Tibial artery (tissue), 4 donors: ENCODE results near the gene SLC38A3.

Experiments used
- DNase-seq, 2 donors: peaks; one replicate each; pipeline ENCODE4 v3.0.0-alpha.2; 2019
- H3K27ac ChIP-seq, 2 donors: fragments of 200-600 bp; sonication (generic) in 1 of 2; 1 replicate in 1 of 2; 2 replicates in 1 of 2; pipeline ENCODE4 v1.5.1; 2018 to 2019; ENCODE audit warnings: mild to moderate bottlenecking in 1 of 2
- H3K27me3 ChIP-seq, 2 donors: fragments of 200-600 bp; sonication (generic) in 1 of 2; one replicate each; pipeline versions ENCODE4 v1.5.1 to v1.6.0; 2016 to 2019
- H3K36me3 ChIP-seq, 3 donors: fragments of 200-600 bp; sonication (generic) in 2 of 3; one replicate each; pipeline ENCODE4 v1.5.1; 2016 to 2019; ENCODE audit warnings: mild to moderate bottlenecking in 2 of 3
- H3K4me1 ChIP-seq, 4 donors: fragments of 200-600 bp; sonication (generic) in 2 of 4; 1 replicate in 3 of 4; 2 replicates in 1 of 4; pipeline ENCODE4 v1.5.1; 2016 to 2019
- H3K4me3 ChIP-seq, 2 donors: fragments of 200-600 bp; sonication (generic) in 1 of 2; 1 replicate in 1 of 2; 2 replicates in 1 of 2; pipeline ENCODE4 v1.5.1; 2018 to 2019; ENCODE audit warnings: mild to moderate bottlenecking in 2 of 2
- H3K9me3 ChIP-seq, 3 donors: fragments of 200-600 bp; sonication (generic) in 1 of 3; one replicate each; pipeline ENCODE4 v1.5.1; 2016 to 2019
- CTCF ChIP-seq, 2 experiments: fragments of 200-600 bp in 1 of 2; fragments of 450-650 bp in 1 of 2; IDR thresholded peaks; one replicate each; pipeline ENCODE4 v1.5.1; 2017 to 2019; ENCODE audit warnings: antibody characterized with exemption in 2 of 2, mild to moderate bottlenecking in 1 of 2, moderate library complexity in 1 of 2
- intact Hi-C: fragments of 100-400 bp; cut with DNase I; formaldehyde crosslinking; loops from one replicate; pipeline ENCODE4 v1.15.0; 2023; ENCODE audit warnings: low total_unique reads

Gene SLC38A3

GRCh38 chr3:50214824-50215223 lies 9.8 kb downstream of the SLC38A3 start:
- intact Hi-C loops, result no loop called here
- H3K9me3 ChIP-seq, result no peaks in the 10 kb centered on the region
- H3K27me3 ChIP-seq, result peaks cover 0 to 4% of the 10 kb centered on the region in 2 donors
- H3K4me3 ChIP-seq, result no peak overlapping the region
- no peak for DNase-seq
- no peak for TF ChIP-seq CTCF (IDR thresholded peaks at IDR 0.05)
- H3K36me3 ChIP-seq, result no peaks in the 10 kb centered on the region
- no peak overlapping the region for H3K27ac ChIP-seq
- H3K4me1 ChIP-seq, result no peaks in the 10 kb centered on the region

DNA sequence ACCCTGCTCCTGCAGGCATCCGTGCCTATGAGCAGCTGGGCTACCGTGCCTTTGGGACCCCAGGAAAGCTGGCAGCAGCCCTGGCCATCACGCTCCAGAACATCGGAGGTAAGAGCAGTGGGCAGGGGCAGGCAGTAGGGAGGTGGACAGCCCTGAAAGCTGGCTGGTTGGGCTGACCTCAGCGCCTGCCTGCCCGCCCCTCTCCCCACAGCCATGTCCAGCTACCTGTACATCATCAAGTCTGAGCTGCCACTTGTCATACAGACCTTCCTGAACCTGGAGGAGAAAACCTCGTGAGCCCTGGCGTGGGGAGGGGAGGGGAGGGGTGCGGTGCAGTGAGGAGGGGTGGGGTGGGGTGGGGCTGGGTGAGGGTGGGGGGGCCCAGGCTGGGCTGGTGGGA lies 10.5 kb downstream of the SLC38A3 start:
- peaks cover 0 to 4% of the 10 kb centered on the region in 2 donors for H3K27me3 ChIP-seq
- intact Hi-C loops, result no loop called here
- no peak overlapping the region for H3K4me3 ChIP-seq
- no peaks in the 10 kb centered on the region for H3K36me3 ChIP-seq
- no peak for DNase-seq
- no peaks in the 10 kb centered on the region for H3K4me1 ChIP-seq
- H3K9me3 ChIP-seq, result no peaks in the 10 kb centered on the region
- no peak for TF ChIP-seq CTCF (IDR thresholded peaks at IDR 0.05)
- H3K27ac ChIP-seq, result no peak overlapping the region

DNA sequence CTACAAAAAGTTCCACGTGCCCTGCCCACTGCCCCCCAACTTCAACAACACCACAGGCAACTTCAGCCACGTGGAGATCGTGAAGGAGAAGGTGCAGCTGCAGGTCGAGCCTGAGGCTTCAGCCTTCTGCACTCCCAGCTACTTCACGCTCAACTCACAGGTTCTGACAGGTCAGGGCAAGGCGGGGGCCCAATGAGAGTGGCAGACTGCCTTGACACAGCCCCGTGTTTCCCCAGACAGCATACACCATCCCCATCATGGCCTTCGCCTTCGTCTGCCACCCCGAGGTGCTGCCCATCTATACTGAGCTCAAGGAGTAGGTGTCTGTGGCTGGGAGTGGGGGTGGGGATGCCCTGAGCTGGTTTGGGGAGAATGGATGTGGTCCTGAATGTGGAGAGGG lies 12.6 kb downstream of the SLC38A3 start:
- no peaks in the 10 kb centered on the region for H3K36me3 ChIP-seq
- intact Hi-C loops, result no loop called here
- H3K4me1 ChIP-seq, result no peaks in the 10 kb centered on the region

DNA sequence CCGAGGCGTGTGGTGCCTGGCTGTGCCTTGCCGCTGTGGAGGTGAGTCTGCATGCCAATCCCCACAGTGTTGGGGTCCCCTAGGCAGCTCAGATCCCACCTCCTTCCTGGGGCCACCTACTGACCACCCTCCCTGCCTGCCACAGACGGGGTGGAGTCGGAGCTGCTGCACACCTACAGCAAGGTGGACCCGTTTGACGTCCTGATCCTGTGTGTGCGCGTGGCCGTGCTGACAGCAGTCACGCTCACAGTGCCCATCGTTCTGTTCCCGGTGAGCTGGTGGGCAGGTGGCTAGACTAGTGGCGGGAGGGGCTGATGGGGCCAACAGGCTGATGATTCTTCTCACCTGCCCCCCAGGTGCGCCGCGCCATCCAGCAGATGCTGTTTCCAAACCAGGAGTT lies 13.4 kb downstream of the SLC38A3 start:
- no peak overlapping the region for H3K27ac ChIP-seq
- no peaks in the 10 kb centered on the region for H3K4me1 ChIP-seq
- H3K9me3 ChIP-seq, result no peaks in the 10 kb centered on the region
- peaks cover 0 to 10% of the 10 kb centered on the region in 2 donors for H3K27me3 ChIP-seq
- intact Hi-C loops, result no loop called here
- H3K36me3 ChIP-seq, result no peaks in the 10 kb centered on the region
- no peak for DNase-seq
- TF ChIP-seq CTCF (IDR thresholded peaks at IDR 0.05), result no peak
- H3K4me3 ChIP-seq, result no peak overlapping the region

More for the DNA sequence above, 12.6 kb downstream of the SLC38A3 start:
- Histone ChIP-seq H3K9me3 (no peaks in the 10 kb centered on the region), H3K27me3 (peaks cover 0 to 6% of the 10 kb centered on the region in 2 donors), H3K4me3 (no peak overlapping the region), H3K27ac (no peak overlapping the region)
- TF ChIP-seq CTCF (IDR thresholded peaks at IDR 0.05), result no peak
- DNase-seq, result no peak

- Histone ChIP-seq H3K4me3 (no peak overlapping the region), H3K27me3 (peaks cover 0 to 10% of the 10 kb centered on the region in 2 donors), H3K4me1 (no peaks in the 10 kb centered on the region), H3K36me3 (no peaks in the 10 kb centered on the region), H3K9me3 (no peaks in the 10 kb centered on the region), H3K27ac (no peak overlapping the region)
- TF ChIP-seq CTCF (IDR thresholded peaks at IDR 0.05), result no peak
- no peak for DNase-seq
- intact Hi-C loops, result no loop called here
Measured at GRCh38 chr3:50219285-50219684, 14.2 kb downstream of the SLC38A3 start.

DNA sequence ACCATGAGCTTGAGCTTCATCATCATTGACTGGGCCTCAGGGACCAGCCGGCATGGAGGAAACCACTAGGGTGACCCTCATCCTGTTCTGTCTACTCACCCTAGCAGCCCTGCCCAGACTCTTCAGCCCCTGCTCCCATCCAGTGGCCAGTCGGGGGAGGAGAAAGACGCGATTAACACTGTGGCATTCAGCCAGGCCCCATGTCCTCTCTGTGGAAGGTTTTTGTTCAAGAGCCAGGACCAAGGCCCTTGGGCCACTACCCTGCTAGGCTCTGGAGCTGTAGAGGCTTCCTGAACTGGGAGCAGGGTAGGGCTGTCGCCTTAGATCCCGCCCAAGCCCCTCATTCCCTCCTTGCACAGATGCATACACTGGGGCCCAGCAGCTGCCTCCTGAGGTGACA lies 15.0 kb downstream of the SLC38A3 start:
- no peak for TF ChIP-seq CTCF (IDR thresholded peaks at IDR 0.05)
- H3K4me1 ChIP-seq, result no peaks in the 10 kb centered on the region
- H3K27me3 ChIP-seq, result peaks cover 0 to 7% of the 10 kb centered on the region in 2 donors
- H3K27ac ChIP-seq, result no peak overlapping the region
- intact Hi-C loops, result no loop called here
- no peaks in the 10 kb centered on the region for H3K36me3 ChIP-seq
- DNase-seq, result no peak
- H3K4me3 ChIP-seq, result no peak overlapping the region
- no peaks in the 10 kb centered on the region for H3K9me3 ChIP-seq
